ENCODE results near the gene IGFL3. TPM values are rescaled to one million over a fixed set of nuclear protein-coding genes. Genes with fewer than 3 reads are reported as not detected.

The IGFL3 gene
- total RNA-seq, 1 experiment from 2014 or later: 0.96 TPM

- peak overlapping the region; percentile 51 for H3K27ac ChIP-seq
- peak overlapping the region; percentile 18; the same call in 1 of the 2 replicates for H3K4me2 ChIP-seq
- H3K9me3 ChIP-seq (ENCODE audit: insufficient read depth, low read depth): no peaks in the 10 kb centered on the region
- H3K79me2 ChIP-seq (ENCODE audit: low read depth): no peaks in the 10 kb centered on the region
- H3K36me3 ChIP-seq (ENCODE audit: low read depth): no peaks in the 10 kb centered on the region
- no peaks in the 10 kb centered on the region for H3K27me3 ChIP-seq (ENCODE audit: insufficient read depth, low read depth)
- ChIA-PET CTCF (interaction anchor here (0.7 to 1.2 kb wide), 2 partner anchors 39 to 45 kb away, joined by 3 to 9 read pairs; no protein-coding TSS in a partner anchor), POLR2A (ENCODE audit: unreplicated experiment) (interaction anchor here (0.5 to 0.7 kb wide), 2 partner anchors 9 to 381 kb away, joined by 3 to 6 read pairs; partner anchors contain the start of gene QPCTL)
- intact Hi-C loops (cut with micrococcal nuclease; ENCODE audit: unreplicated experiment): loop anchor here (10.0 kb wide), 2 partner anchors 209 to 301 kb away; partner anchors contain the start of genes FOXA3 and SYMPK
- no peak overlapping the region for H3K4me3 ChIP-seq
- no peak overlapping the region for H2AFZ ChIP-seq
- peaks cover 56% of the 10 kb centered on the region for H3K4me1 ChIP-seq (replicated peaks; ENCODE audit: insufficient read depth)
- BruUV-seq (replicated peaks): no TSS peak
- no peaks in the 10 kb centered on the region for H3K9me2 ChIP-seq (ENCODE audit: insufficient read depth)
- H3F3A ChIP-seq (ENCODE audit: insufficient read depth, low read depth): peaks cover 42% of the 10 kb centered on the region
- H4K20me1 ChIP-seq (ENCODE audit: insufficient read depth): no peaks in the 10 kb centered on the region
- DNase-seq: peak; percentile 19 to 80
- no peak for TF ChIP-seq CTCF (conservative IDR thresholded peaks at IDR 0.05)
- TF ChIP-seq EZH2 (IDR thresholded peaks at IDR 0.05; ENCODE audit: low read depth): no peak
These were observed 51.1 kb downstream of the IGFL3 start for GRCh38 chr19:46073268-46073922.

Other genes with a start within 250 kb of the IGFL3 start
- gene IRF2BP1, start 238.5 kb downstream of the IGFL3 start, total RNA-seq (2021): 24.7 and 29.8 TPM in 2 replicates
- gene MYPOP, start 222.1 kb downstream of the IGFL3 start, total RNA-seq (2021): 13.6 TPM in 2 replicates
- not detected in 2 replicates for gene NANOS2, start 209.9 kb downstream of the IGFL3 start, total RNA-seq (2021)
- not detected in 2 replicates for gene NOVA2, start 150.8 kb downstream of the IGFL3 start, total RNA-seq (2021)
- gene CCDC61, start 129.2 kb downstream of the IGFL3 start, total RNA-seq (2021): 22.8 and 24.8 TPM in 2 replicates
- not detected in 2 replicates for gene PGLYRP1, start 101.6 kb downstream of the IGFL3 start, total RNA-seq (2021)
- not detected in 2 replicates for gene IGFL4, start 83.7 kb downstream of the IGFL3 start, total RNA-seq (2021)
- gene IGFL2, start 23.6 kb upstream of the IGFL3 start, total RNA-seq (2021): 1.0 TPM in 1 of 2 replicates, not detected in the other
- 2.6 and 3.7 TPM in 2 replicates for gene IGFL1, start 105.1 kb upstream of the IGFL3 start, total RNA-seq (2021)
- gene HIF3A, start 172.4 kb upstream of the IGFL3 start, total RNA-seq (2021): 0.25 TPM in 1 of 2 replicates, not detected in the other
- 74.7 and 85.4 TPM in 2 replicates for gene PPP5C, start 222.4 kb upstream of the IGFL3 start, total RNA-seq (2021)

All from PC-9 (cell line).